Measurements from ENCODE around the gene LILRA1. TPM values are rescaled to one million over a fixed set of nuclear protein-coding genes. Genes with fewer than 3 reads are reported as not detected.
A peak's percentile ranks its signal among the peaks of the same experiment; 100 is the strongest.

The LILRA1 gene
- total RNA-seq, 1 experiment from 2014 or later: not detected

DNA sequence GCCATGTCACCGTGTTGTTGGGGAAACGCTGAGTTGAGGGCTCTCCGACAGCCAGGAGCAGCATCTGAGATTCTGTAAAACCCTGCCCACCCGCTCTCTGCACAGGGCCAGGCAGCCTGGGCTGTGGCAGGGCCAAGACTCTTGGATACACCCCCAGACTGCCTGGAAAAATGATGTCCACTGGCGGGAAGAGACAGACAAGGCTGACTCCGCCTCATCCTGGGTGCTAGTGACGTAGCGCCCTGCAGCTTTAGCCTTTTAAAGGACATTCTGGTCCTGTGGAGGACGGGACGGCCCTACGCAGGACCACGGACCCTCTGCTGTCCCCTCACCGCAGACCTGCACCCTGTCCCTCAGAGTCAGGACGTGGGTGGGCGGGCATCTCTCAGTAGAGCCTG lies 40.5 kb upstream of the LILRA1 start:
- Histone ChIP-seq H3K9me3 (ENCODE audit: control insufficient read depth, insufficient read depth, low read depth, low read length) (no peaks in the 10 kb centered on the region), H3K4me3 (ENCODE audit: low read depth in 2 of 2, low read length in 2 of 2) (no peak overlapping the region), H3K27me3 (ENCODE audit: control insufficient read depth, insufficient read depth, low read length) (peaks cover 16% of the 10 kb centered on the region), H3K4me1 (ENCODE audit: control insufficient read depth, insufficient read depth, low read length) (no peaks in the 10 kb centered on the region), H3K36me3 (ENCODE audit: control insufficient read depth, insufficient read depth, low read length) (no peaks in the 10 kb centered on the region), H3K27ac (ENCODE audit: low read length) (no peak overlapping the region)
- intact Hi-C loops (cut with micrococcal nuclease; ENCODE audit: unreplicated experiment): loop anchor here (10.0 kb wide), 1 partner anchor 68 kb away; no protein-coding TSS in a partner anchor
- ATAC-seq (0 out of 2 replicates have a peak, but pooled peaks have one; percentile 50), DNase-seq (ENCODE audit: low read depth, low spot score) (no peak)
- POLR2A ChIA-PET: no interaction called here
- no TSS peak for BruUV-seq (replicated peaks)
- CTCF ChIA-PET: no interaction called here
- in situ Hi-C loops (cut with HindIII; ENCODE audit: low pct_unique_long_range_greater_than_20kb, low sequenced_read_pairs): no loop called here
- TF ChIP-seq REST (IDR thresholded peaks at IDR 0.05; ENCODE audit: insufficient read depth in 1 of 2, low read depth in 2 of 2, low read length in 1 of 2): no peak
- no peak for TF ChIP-seq TCF7L2 (IDR thresholded peaks at IDR 0.05; ENCODE audit: low read depth, low read length)
- TF ChIP-seq, protein P1, sequence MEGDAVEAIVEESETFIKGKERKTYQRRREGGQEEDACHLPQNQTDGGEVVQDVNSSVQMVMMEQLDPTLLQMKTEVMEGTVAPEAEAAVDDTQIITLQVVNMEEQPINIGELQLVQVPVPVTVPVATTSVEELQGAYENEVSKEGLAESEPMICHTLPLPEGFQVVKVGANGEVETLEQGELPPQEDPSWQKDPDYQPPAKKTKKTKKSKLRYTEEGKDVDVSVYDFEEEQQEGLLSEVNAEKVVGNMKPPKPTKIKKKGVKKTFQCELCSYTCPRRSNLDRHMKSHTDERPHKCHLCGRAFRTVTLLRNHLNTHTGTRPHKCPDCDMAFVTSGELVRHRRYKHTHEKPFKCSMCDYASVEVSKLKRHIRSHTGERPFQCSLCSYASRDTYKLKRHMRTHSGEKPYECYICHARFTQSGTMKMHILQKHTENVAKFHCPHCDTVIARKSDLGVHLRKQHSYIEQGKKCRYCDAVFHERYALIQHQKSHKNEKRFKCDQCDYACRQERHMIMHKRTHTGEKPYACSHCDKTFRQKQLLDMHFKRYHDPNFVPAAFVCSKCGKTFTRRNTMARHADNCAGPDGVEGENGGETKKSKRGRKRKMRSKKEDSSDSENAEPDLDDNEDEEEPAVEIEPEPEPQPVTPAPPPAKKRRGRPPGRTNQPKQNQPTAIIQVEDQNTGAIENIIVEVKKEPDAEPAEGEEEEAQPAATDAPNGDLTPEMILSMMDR (IDR thresholded peaks at IDR 0.05): no peak
- TF ChIP-seq SIN3A (IDR thresholded peaks at IDR 0.05; ENCODE audit: borderline replicate concordance, insufficient read depth, low read depth, low read length): no peak
- TF ChIP-seq POLR2AphosphoS5 (IDR thresholded peaks at IDR 0.05; ENCODE audit: low read depth, low read length): no peak

DNA sequence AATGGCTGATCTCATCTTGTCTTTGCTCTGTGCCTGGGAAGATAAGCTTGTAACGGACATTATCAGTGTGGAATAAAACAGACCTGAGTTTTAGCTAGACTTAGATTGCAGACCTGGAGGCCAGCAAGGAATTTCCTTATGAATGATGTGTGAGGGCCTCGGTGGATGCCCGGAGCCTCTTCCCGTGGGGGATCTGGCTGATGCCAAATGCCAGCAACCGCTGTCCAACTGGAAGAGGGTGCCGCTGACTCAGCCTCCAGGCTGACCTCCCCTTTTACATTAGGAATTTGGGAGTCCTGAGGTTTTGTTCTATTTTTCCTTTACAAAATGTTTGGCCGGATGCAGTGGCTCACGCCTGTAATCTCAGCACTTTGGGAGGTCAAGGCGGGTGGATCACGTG lies 39.4 kb upstream of the LILRA1 start:
- H3K27me3 ChIP-seq (ENCODE audit: control insufficient read depth, insufficient read depth, low read length): peaks cover 16% of the 10 kb centered on the region
- ATAC-seq: no peak

DNA sequence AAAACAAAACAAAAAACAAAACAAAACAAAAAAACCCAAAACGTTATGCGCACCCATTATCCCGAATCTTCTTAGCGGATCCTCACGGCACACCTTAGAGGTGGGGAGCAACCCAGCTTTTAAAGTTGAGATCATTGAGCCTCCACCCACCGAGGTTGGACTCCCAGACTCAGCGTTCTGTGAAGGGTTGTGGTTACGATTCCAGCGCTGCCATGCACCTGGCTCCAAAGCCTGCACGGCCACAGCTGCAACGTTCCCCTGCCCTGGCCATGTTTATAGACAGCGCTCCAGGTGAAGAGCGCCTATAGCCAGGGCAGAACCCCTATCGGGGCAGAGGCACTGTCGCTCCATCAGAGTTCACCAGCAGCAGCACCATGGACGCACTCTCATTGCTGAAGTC lies 38.5 kb upstream of the LILRA1 start:
- H3K27me3 ChIP-seq (ENCODE audit: control insufficient read depth, insufficient read depth, low read length): peaks cover 16% of the 10 kb centered on the region
- no peak overlapping the region for H3K27ac ChIP-seq (ENCODE audit: low read length)
- no peak for TF ChIP-seq SIN3A (IDR thresholded peaks at IDR 0.05; ENCODE audit: borderline replicate concordance, insufficient read depth, low read depth, low read length)
- TF ChIP-seq POLR2AphosphoS5 (IDR thresholded peaks at IDR 0.05; ENCODE audit: low read depth, low read length): no peak
- TF ChIP-seq, protein P1 (IDR thresholded peaks at IDR 0.05): no peak
- no peak for TF ChIP-seq TCF7L2 (IDR thresholded peaks at IDR 0.05; ENCODE audit: low read depth, low read length)
- no peak for TF ChIP-seq REST (IDR thresholded peaks at IDR 0.05; ENCODE audit: insufficient read depth in 1 of 2, low read depth in 2 of 2, low read length in 1 of 2)
- POLR2A ChIA-PET: no interaction called here
- no peaks in the 10 kb centered on the region for H3K36me3 ChIP-seq (ENCODE audit: control insufficient read depth, insufficient read depth, low read length)
- BruUV-seq (replicated peaks): no TSS peak
- DNase-seq (ENCODE audit: low read depth, low spot score) (no peak), ATAC-seq (no peak)
- no peak overlapping the region for H3K4me3 ChIP-seq (ENCODE audit: low read depth in 2 of 2, low read length in 2 of 2)
- H3K4me1 ChIP-seq (ENCODE audit: control insufficient read depth, insufficient read depth, low read length): no peaks in the 10 kb centered on the region
- in situ Hi-C loops (cut with HindIII; ENCODE audit: low pct_unique_long_range_greater_than_20kb, low sequenced_read_pairs): no loop called here
- intact Hi-C loops (cut with micrococcal nuclease; ENCODE audit: unreplicated experiment): loop anchor here (10.0 kb wide), 1 partner anchor 70 kb away; no protein-coding TSS in a partner anchor
- CTCF ChIA-PET: no interaction called here
- H3K9me3 ChIP-seq (ENCODE audit: control insufficient read depth, insufficient read depth, low read depth, low read length): no peaks in the 10 kb centered on the region

More for the DNA sequence above, 39.4 kb upstream of the LILRA1 start:
- intact Hi-C loops (cut with micrococcal nuclease; ENCODE audit: unreplicated experiment) (loop anchor here (10.0 kb wide), 1 partner anchor 69 kb away; no protein-coding TSS in a partner anchor), in situ Hi-C loops (cut with HindIII; ENCODE audit: low pct_unique_long_range_greater_than_20kb, low sequenced_read_pairs) (no loop called here)
- H3K36me3 ChIP-seq (ENCODE audit: control insufficient read depth, insufficient read depth, low read length): no peaks in the 10 kb centered on the region
- CTCF ChIA-PET: no interaction called here
- no peak for TF ChIP-seq SIN3A (IDR thresholded peaks at IDR 0.05; ENCODE audit: borderline replicate concordance, insufficient read depth, low read depth, low read length)
- POLR2A ChIA-PET: no interaction called here
- no peaks in the 10 kb centered on the region for H3K4me1 ChIP-seq (ENCODE audit: control insufficient read depth, insufficient read depth, low read length)
- BruUV-seq (replicated peaks): no TSS peak
- DNase-seq (ENCODE audit: low read depth, low spot score): no peak
- no peak overlapping the region for H3K4me3 ChIP-seq (ENCODE audit: low read depth in 2 of 2, low read length in 2 of 2)
- H3K27ac ChIP-seq (ENCODE audit: low read length): no peak overlapping the region
- no peaks in the 10 kb centered on the region for H3K9me3 ChIP-seq (ENCODE audit: control insufficient read depth, insufficient read depth, low read depth, low read length)
